ENCODE measurements around the gene ZNF549. TPM values are rescaled to one million over a fixed set of nuclear protein-coding genes. Genes with fewer than 3 reads are reported as not detected.

Gene ZNF549
- total RNA-seq, 1 experiment from 2014 or later = not detected

- no peak for TF ChIP-seq EZH2phosphoT487 (IDR thresholded peaks at IDR 0.05; ENCODE audit: borderline replicate concordance)
- TF ChIP-seq EZH2 (IDR thresholded peaks at IDR 0.05) = no peak
- no peak for TF ChIP-seq ZNF274 (IDR thresholded peaks at IDR 0.05; ENCODE audit: low read depth, low read length)
- TF ChIP-seq ZFX (IDR thresholded peaks at IDR 0.05) = no peak
- no peak for TF ChIP-seq CBX3 (IDR thresholded peaks at IDR 0.05; ENCODE audit: low read depth)
- no peak for TF ChIP-seq POLR2A (IDR thresholded peaks at IDR 0.05; ENCODE audit: borderline replicate concordance, extremely low read depth, insufficient read depth, insufficient read length)
- no peak for TF ChIP-seq CEBPB (IDR thresholded peaks at IDR 0.05; ENCODE audit: low read depth)
- TF ChIP-seq ZBTB33 (IDR thresholded peaks at IDR 0.05; ENCODE audit: extremely low read depth, insufficient replicate concordance, low read length) = no peak
- no peak for TF ChIP-seq EGR1 (IDR thresholded peaks at IDR 0.05; ENCODE audit: low read depth)
- TF ChIP-seq MAX (IDR thresholded peaks at IDR 0.05) = no peak
- TF ChIP-seq, protein P1, sequence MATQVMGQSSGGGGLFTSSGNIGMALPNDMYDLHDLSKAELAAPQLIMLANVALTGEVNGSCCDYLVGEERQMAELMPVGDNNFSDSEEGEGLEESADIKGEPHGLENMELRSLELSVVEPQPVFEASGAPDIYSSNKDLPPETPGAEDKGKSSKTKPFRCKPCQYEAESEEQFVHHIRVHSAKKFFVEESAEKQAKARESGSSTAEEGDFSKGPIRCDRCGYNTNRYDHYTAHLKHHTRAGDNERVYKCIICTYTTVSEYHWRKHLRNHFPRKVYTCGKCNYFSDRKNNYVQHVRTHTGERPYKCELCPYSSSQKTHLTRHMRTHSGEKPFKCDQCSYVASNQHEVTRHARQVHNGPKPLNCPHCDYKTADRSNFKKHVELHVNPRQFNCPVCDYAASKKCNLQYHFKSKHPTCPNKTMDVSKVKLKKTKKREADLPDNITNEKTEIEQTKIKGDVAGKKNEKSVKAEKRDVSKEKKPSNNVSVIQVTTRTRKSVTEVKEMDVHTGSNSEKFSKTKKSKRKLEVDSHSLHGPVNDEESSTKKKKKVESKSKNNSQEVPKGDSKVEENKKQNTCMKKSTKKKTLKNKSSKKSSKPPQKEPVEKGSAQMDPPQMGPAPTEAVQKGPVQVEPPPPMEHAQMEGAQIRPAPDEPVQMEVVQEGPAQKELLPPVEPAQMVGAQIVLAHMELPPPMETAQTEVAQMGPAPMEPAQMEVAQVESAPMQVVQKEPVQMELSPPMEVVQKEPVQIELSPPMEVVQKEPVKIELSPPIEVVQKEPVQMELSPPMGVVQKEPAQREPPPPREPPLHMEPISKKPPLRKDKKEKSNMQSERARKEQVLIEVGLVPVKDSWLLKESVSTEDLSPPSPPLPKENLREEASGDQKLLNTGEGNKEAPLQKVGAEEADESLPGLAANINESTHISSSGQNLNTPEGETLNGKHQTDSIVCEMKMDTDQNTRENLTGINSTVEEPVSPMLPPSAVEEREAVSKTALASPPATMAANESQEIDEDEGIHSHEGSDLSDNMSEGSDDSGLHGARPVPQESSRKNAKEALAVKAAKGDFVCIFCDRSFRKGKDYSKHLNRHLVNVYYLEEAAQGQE (IDR thresholded peaks at IDR 0.05; ENCODE audit: low read depth) = no peak
- TF ChIP-seq RAD21 (IDR thresholded peaks at IDR 0.05; ENCODE audit: low read depth) = no peak
- TF ChIP-seq ELF1 (IDR thresholded peaks at IDR 0.05; ENCODE audit: borderline replicate concordance, low read depth) = no peak
- TF ChIP-seq POLR2AphosphoS5 (IDR thresholded peaks at IDR 0.05; ENCODE audit: low read depth, low read length) = no peak
- TF ChIP-seq, protein P2, sequence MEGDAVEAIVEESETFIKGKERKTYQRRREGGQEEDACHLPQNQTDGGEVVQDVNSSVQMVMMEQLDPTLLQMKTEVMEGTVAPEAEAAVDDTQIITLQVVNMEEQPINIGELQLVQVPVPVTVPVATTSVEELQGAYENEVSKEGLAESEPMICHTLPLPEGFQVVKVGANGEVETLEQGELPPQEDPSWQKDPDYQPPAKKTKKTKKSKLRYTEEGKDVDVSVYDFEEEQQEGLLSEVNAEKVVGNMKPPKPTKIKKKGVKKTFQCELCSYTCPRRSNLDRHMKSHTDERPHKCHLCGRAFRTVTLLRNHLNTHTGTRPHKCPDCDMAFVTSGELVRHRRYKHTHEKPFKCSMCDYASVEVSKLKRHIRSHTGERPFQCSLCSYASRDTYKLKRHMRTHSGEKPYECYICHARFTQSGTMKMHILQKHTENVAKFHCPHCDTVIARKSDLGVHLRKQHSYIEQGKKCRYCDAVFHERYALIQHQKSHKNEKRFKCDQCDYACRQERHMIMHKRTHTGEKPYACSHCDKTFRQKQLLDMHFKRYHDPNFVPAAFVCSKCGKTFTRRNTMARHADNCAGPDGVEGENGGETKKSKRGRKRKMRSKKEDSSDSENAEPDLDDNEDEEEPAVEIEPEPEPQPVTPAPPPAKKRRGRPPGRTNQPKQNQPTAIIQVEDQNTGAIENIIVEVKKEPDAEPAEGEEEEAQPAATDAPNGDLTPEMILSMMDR (IDR thresholded peaks at IDR 0.05 in 2 of 3, conservative IDR thresholded peaks at IDR 0.05 in 1 of 3; ENCODE audit: borderline replicate concordance in 1 of 3, insufficient read depth in 1 of 3, low read depth in 2 of 3, low read length in 2 of 3) = no peak
- no peak for TF ChIP-seq SIN3A (IDR thresholded peaks at IDR 0.05; ENCODE audit: low read depth)
- no peak for TF ChIP-seq FOSL1 (IDR thresholded peaks at IDR 0.05; ENCODE audit: low read depth)
- TF ChIP-seq JUND (IDR thresholded peaks at IDR 0.05) = no peak
- TF ChIP-seq TCF7L2 (IDR thresholded peaks at IDR 0.05; ENCODE audit: borderline replicate concordance, extremely low read depth, insufficient read depth, insufficient read length) = no peak
- TF ChIP-seq ATF3 (IDR thresholded peaks at IDR 0.05) = no peak
- H4K20me1 ChIP-seq (ENCODE audit: insufficient read depth) = no peaks in the 10 kb centered on the region
- DNase-seq (ENCODE audit: low read depth, low spot score) (no peak), ATAC-seq (no peak)
- no peak overlapping the region for H3K27ac ChIP-seq (ENCODE audit: low read depth, low read length)
- ChIA-PET CTCF (no interaction called here), POLR2A (no interaction called here), RAD21 (ENCODE audit: low non-redundant PET in 1 of 2, low total read pairs in 2 of 2, uncharacterized antibody in 2 of 2, unreplicated experiment in 2 of 2) (no interaction called here)
- intact Hi-C loops (cut with micrococcal nuclease) = no loop called here
- peaks cover 0 to 12% of the 10 kb centered on the region in 2 experiments; a peak in 2 of 4 replicates for H3K9me3 ChIP-seq (ENCODE audit: control insufficient read depth in 1 of 2, insufficient read depth in 1 of 2, low read depth in 1 of 2, low read length in 2 of 2)
- no peaks in the 10 kb centered on the region for H3K36me3 ChIP-seq (ENCODE audit: control insufficient read depth in 1 of 2, insufficient read depth in 2 of 2, low read length in 2 of 2)
- H3K9me2 ChIP-seq (ENCODE audit: insufficient read depth) = no peaks in the 10 kb centered on the region
- H3K79me2 ChIP-seq (ENCODE audit: insufficient read depth, low read length) = no peaks in the 10 kb centered on the region
- H3K9ac ChIP-seq (ENCODE audit: low read length) = no peak overlapping the region
- H3K4me3 ChIP-seq (replicated peaks in 1 of 2; ENCODE audit: low read depth in 1 of 2, low read length in 2 of 2) = no peak overlapping the region
- no TSS peak for BruUV-seq (replicated peaks)
- no peak overlapping the region for H3K4me2 ChIP-seq (ENCODE audit: low read length)
- H3K27me3 ChIP-seq (ENCODE audit: insufficient read depth, low read length) = no peaks in the 10 kb centered on the region
- H3K4me1 ChIP-seq (ENCODE audit: control insufficient read depth in 1 of 2, insufficient read depth in 2 of 2, low read length in 2 of 2) = no peaks in the 10 kb centered on the region
- no peak overlapping the region for H2AFZ ChIP-seq (ENCODE audit: low read depth, low read length, poor library complexity, severe bottlenecking)
Observed at GRCh38 chr19:57587529-57587928, 60.4 kb downstream of the ZNF549 start.
